ENCODE measurements around the gene TIMM44. TPM values are rescaled to one million over a fixed set of nuclear protein-coding genes. Genes with fewer than 3 reads are reported as not detected.
"Not testable (repeated sequence)": the region's sequence is repeated elsewhere in the genome, so short reads cannot be mapped to it uniquely, and the experiment has no call there.

The TIMM44 gene
- total RNA-seq, 1 donor from 2014 or later: 151 TPM

DNA sequence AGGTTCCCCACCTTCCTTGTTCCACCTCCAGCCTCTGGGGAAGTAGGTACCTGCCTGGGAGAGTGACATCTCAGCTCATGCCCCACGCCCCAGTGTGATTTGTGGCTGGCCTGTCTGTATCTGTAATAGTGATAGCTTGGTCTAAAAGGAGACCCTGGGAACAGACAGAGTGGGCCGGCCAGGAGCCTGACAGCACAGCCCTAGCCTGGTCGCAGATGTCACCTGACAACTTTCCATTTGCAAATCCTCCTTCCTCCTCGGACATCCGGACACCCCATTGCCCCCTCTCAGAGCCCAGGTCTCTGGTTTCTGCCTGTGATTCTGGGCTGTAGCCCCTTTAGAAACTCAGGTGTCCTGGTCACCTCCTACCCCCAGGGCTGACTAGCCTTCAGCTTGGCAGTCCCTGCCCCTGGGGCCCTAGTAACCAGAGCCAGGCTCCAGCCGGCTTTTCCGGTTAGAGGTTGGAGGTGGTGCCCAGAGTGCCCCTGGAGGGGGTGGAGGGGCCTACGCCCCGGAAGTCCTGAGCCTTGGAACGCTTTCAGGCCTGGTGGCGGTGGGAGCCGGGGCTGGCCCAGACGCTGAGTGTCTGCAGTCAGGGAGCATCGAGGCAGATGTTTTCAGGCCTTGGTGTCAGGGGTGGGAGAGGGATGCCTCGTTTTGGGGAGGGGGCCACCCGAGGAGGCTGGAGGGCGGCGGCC, 48.7 kb downstream of the TIMM44 start:
- TF ChIP-seq, protein P1, sequence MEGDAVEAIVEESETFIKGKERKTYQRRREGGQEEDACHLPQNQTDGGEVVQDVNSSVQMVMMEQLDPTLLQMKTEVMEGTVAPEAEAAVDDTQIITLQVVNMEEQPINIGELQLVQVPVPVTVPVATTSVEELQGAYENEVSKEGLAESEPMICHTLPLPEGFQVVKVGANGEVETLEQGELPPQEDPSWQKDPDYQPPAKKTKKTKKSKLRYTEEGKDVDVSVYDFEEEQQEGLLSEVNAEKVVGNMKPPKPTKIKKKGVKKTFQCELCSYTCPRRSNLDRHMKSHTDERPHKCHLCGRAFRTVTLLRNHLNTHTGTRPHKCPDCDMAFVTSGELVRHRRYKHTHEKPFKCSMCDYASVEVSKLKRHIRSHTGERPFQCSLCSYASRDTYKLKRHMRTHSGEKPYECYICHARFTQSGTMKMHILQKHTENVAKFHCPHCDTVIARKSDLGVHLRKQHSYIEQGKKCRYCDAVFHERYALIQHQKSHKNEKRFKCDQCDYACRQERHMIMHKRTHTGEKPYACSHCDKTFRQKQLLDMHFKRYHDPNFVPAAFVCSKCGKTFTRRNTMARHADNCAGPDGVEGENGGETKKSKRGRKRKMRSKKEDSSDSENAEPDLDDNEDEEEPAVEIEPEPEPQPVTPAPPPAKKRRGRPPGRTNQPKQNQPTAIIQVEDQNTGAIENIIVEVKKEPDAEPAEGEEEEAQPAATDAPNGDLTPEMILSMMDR (IDR thresholded peaks at IDR 0.05): no peak
- intact Hi-C loops (cut with DNase I): no loop called here
- DNase-seq (ENCODE audit: low spot score in 2 of 2): no peak
- Histone ChIP-seq H3K4me3 (no peak overlapping the region), H3K9me3 (no peaks in the 10 kb centered on the region), H3K27ac (no peak overlapping the region), H3K27me3 (no peaks in the 10 kb centered on the region), H3K36me3 (no peaks in the 10 kb centered on the region), H3K4me1 (no peaks in the 10 kb centered on the region)

GRCh38 chr19:7893362-7894101, 49.9 kb downstream of the TIMM44 start:
- DNase-seq (ENCODE audit: low spot score in 2 of 2); H3K4me1 ChIP-seq; H3K27me3 ChIP-seq; intact Hi-C loops (cut with DNase I); H3K9me3 ChIP-seq; H3K4me3 ChIP-seq; H3K27ac ChIP-seq; H3K36me3 ChIP-seq: not testable (repeated sequence)

GRCh38 chr19:7888826-7889217, 54.6 kb downstream of the TIMM44 start:
- TF ChIP-seq, protein P1 (IDR thresholded peaks at IDR 0.05): no peak
- intact Hi-C loops (cut with DNase I): no loop called here
- no peaks in the 10 kb centered on the region for H3K36me3 ChIP-seq
- no peaks in the 10 kb centered on the region for H3K9me3 ChIP-seq
- no peak overlapping the region for H3K27ac ChIP-seq
- DNase-seq (ENCODE audit: low spot score in 2 of 2): no peak
- no peaks in the 10 kb centered on the region for H3K4me1 ChIP-seq
- H3K27me3 ChIP-seq: peaks cover 3% of the 10 kb centered on the region
- H3K4me3 ChIP-seq: peak overlapping the region; percentile 16 to 40

- H3K9me3 ChIP-seq: no peaks in the 10 kb centered on the region
- H3K36me3 ChIP-seq: no peaks in the 10 kb centered on the region
- TF ChIP-seq, protein P1 (IDR thresholded peaks at IDR 0.05): no peak
- no peak within 1 kb of the TSS for H3K27ac ChIP-seq
- no peak for DNase-seq (ENCODE audit: low spot score in 2 of 2)
- H3K4me1 ChIP-seq: no peaks in the 10 kb centered on the region
- peaks cover 3% of the 10 kb centered on the region for H3K27me3 ChIP-seq
- peak within 1 kb of the TSS; percentile 16 to 40 for H3K4me3 ChIP-seq
- intact Hi-C loops (cut with DNase I): no loop called here
Observed at GRCh38 chr19:7888145-7888825, 55.2 kb downstream of the TIMM44 start, which contains the start of gene LRRC8E. TSS of gene LRRC8E (plus strand) at chr19:7888510. CDS start at chr19:7895604, 7,094 bp downstream.

DNA sequence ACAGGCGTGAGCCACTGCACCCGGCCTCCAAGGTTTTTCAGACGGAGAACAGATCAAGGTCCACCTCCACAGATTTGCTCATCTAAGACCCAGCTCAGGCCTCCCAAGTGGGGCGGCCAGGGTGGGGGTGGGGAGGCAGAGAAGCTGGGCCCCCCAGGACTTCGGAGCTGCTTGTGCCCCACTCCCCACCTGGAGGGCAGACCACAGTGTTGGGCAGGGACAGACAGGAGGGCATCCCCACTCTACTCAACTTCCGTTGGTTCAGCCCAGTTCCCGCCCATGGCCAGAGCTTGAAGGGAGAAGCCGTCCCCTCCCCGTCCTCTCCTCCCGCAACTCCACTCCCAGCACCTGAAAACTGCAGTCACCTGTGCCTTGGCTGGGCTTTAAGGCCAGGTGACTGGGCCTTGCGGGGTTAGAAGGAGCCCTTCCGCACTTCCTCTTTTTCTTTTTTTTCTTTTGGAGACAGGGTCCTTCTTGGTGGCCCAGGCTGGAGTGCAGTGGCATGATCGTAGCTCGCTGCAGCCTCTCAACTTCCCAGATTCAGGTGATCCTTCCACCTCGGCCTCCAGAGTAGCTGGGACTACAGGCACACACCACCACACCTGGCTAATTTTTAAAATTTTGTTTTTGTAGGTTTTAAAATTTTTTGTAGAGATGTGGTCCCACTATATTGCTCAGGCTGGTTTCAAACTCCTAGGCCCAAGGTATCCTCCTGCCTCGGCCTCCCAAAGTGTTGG, 55.9 kb downstream of the TIMM44 start:
- Histone ChIP-seq H3K27me3 (peaks cover 3% of the 10 kb centered on the region), H3K9me3 (no peaks in the 10 kb centered on the region), H3K36me3 (no peaks in the 10 kb centered on the region), H3K4me1 (no peaks in the 10 kb centered on the region), H3K27ac (no peak overlapping the region), H3K4me3 (no peak overlapping the region)
- TF ChIP-seq, protein P1 (IDR thresholded peaks at IDR 0.05): no peak
- intact Hi-C loops (cut with DNase I): no loop called here
- DNase-seq (ENCODE audit: low spot score in 2 of 2): no peak
